Large intestine (tissue), 3 donors: ENCODE data around the gene CRCP. TPM values are rescaled to one million over a fixed set of nuclear protein-coding genes. Genes with fewer than 3 reads are reported as not detected.
"Not testable (repeated sequence)": the region's sequence is repeated elsewhere in the genome, so short reads cannot be mapped to it uniquely, and the experiment has no call there.

Experiments
- DNase-seq, 2 donors: peaks; one replicate each; pipeline versions ENCODE4 v3.0.0 to v3.0.0-alpha.2; 2013
- H3K27ac ChIP-seq: one replicate; pipeline ENCODE4 v1.5.1; 2013; ENCODE audit warnings: low read length
- H3K27me3 ChIP-seq: 2 replicates; pipeline ENCODE4 v1.6.1; 2013; ENCODE audit warnings: low read length; ENCODE audit not compliant: control insufficient read depth, insufficient read depth
- H3K36me3 ChIP-seq: 2 replicates; pipeline ENCODE4 v1.6.1; 2013; ENCODE audit warnings: low read length; ENCODE audit not compliant: control insufficient read depth, insufficient read depth
- H3K4me1 ChIP-seq: one replicate; pipeline ENCODE4 v1.6.1; 2013; ENCODE audit warnings: low read length; ENCODE audit not compliant: control insufficient read depth, insufficient read depth
- H3K4me3 ChIP-seq: one replicate; pipeline ENCODE4 v1.5.1; 2013; ENCODE audit warnings: low read length
- H3K9me3 ChIP-seq: one replicate; pipeline ENCODE4 v1.6.1; 2013; ENCODE audit warnings: mild to moderate bottlenecking, low read depth, low read length, moderate library complexity; ENCODE audit not compliant: control insufficient read depth
- WGBS: methylation state at CpG from one replicate; pipeline ENCODE4 v1.1.5; 2013; ENCODE audit warnings: low lambda C conversion rate; ENCODE audit not compliant: insufficient coverage; 5-methylcytosine and 5-hydroxymethylcytosine counted together
- polyA plus RNA-seq: library from polyadenylated mRNA; unstranded; fragments of 120-200 nt; gene quantifications from one replicate; pipeline ENCODE4 v1.2.1, GENCODE V29; 2013

Gene CRCP
- polyA plus RNA-seq, 1 donor, result 32.0 TPM

GRCh38 chr7:66127172-66127571, 12.5 kb downstream of the CRCP start:
- WGBS, result no CpG with 5 or more reads among the region's 3 CpGs
- peaks cover 12% of the 10 kb centered on the region for H3K36me3 ChIP-seq
- H3K9me3 ChIP-seq, H3K27ac ChIP-seq, H3K4me1 ChIP-seq, H3K4me3 ChIP-seq, DNase-seq, H3K27me3 ChIP-seq: not testable (repeated sequence)

GRCh38 chr7:66138994-66139752, 24.5 kb downstream of the CRCP start:
- Histone ChIP-seq H3K9me3 (no peaks in the 10 kb centered on the region), H3K27ac (no peak overlapping the region), H3K4me3 (no peak overlapping the region), H3K36me3 (peaks cover 47% of the 10 kb centered on the region), H3K27me3 (no peaks in the 10 kb centered on the region), H3K4me1 (peaks cover 5% of the 10 kb centered on the region)
- DNase-seq, result no peak
- WGBS, result 100% methylated on average over 1 of the region's 8 CpGs

- H3K9me3 ChIP-seq, result no peaks in the 10 kb centered on the region
- no peak overlapping the region for H3K4me3 ChIP-seq
- H3K36me3 ChIP-seq, result peaks cover 56% of the 10 kb centered on the region
- no peaks in the 10 kb centered on the region for H3K27me3 ChIP-seq
- H3K27ac ChIP-seq, result no peak overlapping the region
- peaks cover 5% of the 10 kb centered on the region for H3K4me1 ChIP-seq
- 57% methylated on average over 1 of the region's 4 CpGs for WGBS
- peak in 1 of 2 donors; percentile 33 for DNase-seq
These were observed 26.3 kb downstream of the CRCP start for GRCh38 chr7:66140924-66141323.

GRCh38 chr7:66142334-66142733, 27.7 kb downstream of the CRCP start:
- no CpG with 5 or more reads among the region's 3 CpGs for WGBS
- Histone ChIP-seq H3K4me1 (peaks cover 8% of the 10 kb centered on the region), H3K9me3 (no peaks in the 10 kb centered on the region), H3K27me3 (no peaks in the 10 kb centered on the region), H3K36me3 (peaks cover 58% of the 10 kb centered on the region), H3K4me3 (no peak overlapping the region), H3K27ac (no peak overlapping the region)
- no peak for DNase-seq

GRCh38 chr7:66142996-66143395, 28.3 kb downstream of the CRCP start:
- Histone ChIP-seq H3K27me3 (no peaks in the 10 kb centered on the region), H3K9me3 (no peaks in the 10 kb centered on the region), H3K27ac (no peak overlapping the region), H3K36me3 (peaks cover 63% of the 10 kb centered on the region), H3K4me3 (no peak overlapping the region), H3K4me1 (peaks cover 6% of the 10 kb centered on the region)
- no peak for DNase-seq
- no CpG with 5 or more reads among the region's 5 CpGs for WGBS

GRCh38 chr7:66143876-66144332, 29.3 kb downstream of the CRCP start:
- Histone ChIP-seq H3K9me3 (no peaks in the 10 kb centered on the region), H3K27me3 (no peaks in the 10 kb centered on the region), H3K36me3 (peaks cover 67% of the 10 kb centered on the region), H3K4me1 (peaks cover 3% of the 10 kb centered on the region), H3K4me3 (no peak overlapping the region), H3K27ac (no peak overlapping the region)
- no CpG with 5 or more reads among the region's 2 CpGs for WGBS
- DNase-seq, result no peak

GRCh38 chr7:66145400-66146104, 30.9 kb downstream of the CRCP start:
- peak overlapping the region; percentile 59 for H3K27ac ChIP-seq
- 88% methylated on average over 4 of the region's 17 CpGs for WGBS
- no peak for DNase-seq
- no peak overlapping the region for H3K4me3 ChIP-seq
- peaks cover 8% of the 10 kb centered on the region for H3K4me1 ChIP-seq
- peaks cover 67% of the 10 kb centered on the region for H3K36me3 ChIP-seq
- H3K27me3 ChIP-seq, result no peaks in the 10 kb centered on the region
- no peaks in the 10 kb centered on the region for H3K9me3 ChIP-seq

GRCh38 chr7:66146701-66147100, 32.1 kb downstream of the CRCP start:
- Histone ChIP-seq H3K27me3 (no peaks in the 10 kb centered on the region), H3K27ac (peak overlapping the region; percentile 59), H3K9me3 (no peaks in the 10 kb centered on the region), H3K4me1 (peaks cover 9% of the 10 kb centered on the region), H3K36me3 (peaks cover 67% of the 10 kb centered on the region), H3K4me3 (no peak overlapping the region)
- DNase-seq, result peak in 1 of 2 donors; percentile 52
- WGBS, result 100% methylated on average over 1 of the region's 5 CpGs

- no CpG with 5 or more reads among the region's 4 CpGs for WGBS
- not testable (repeated sequence) for H3K9me3 ChIP-seq, DNase-seq, H3K4me3 ChIP-seq, H3K27me3 ChIP-seq, H3K27ac ChIP-seq
- H3K36me3 ChIP-seq, result peaks cover 67% of the 10 kb centered on the region
- peaks cover 14% of the 10 kb centered on the region for H3K4me1 ChIP-seq
These were observed 33.0 kb downstream of the CRCP start for GRCh38 chr7:66147657-66148056.

- H3K27me3 ChIP-seq, result no peaks in the 10 kb centered on the region
- no peak overlapping the region for H3K4me3 ChIP-seq
- H3K4me1 ChIP-seq, result peaks cover 15% of the 10 kb centered on the region
- H3K9me3 ChIP-seq, result no peaks in the 10 kb centered on the region
- DNase-seq, result no peak
- H3K36me3 ChIP-seq, result peaks cover 68% of the 10 kb centered on the region
- no peak overlapping the region for H3K27ac ChIP-seq
- WGBS, result 100% methylated on average over 1 of the region's 3 CpGs
These were observed 35.8 kb downstream of the CRCP start for GRCh38 chr7:66150471-66150870.
